BJ (cell line): ENCODE measurements around the gene EGFR. TPM values are rescaled to one million over a fixed set of nuclear protein-coding genes. Genes with fewer than 3 reads are reported as not detected.

ENCODE experiments used
- CTCF ChIA-PET: fragments of 350-600 bp; formaldehyde crosslinking; extraction: SDS; loops from one replicate; lab custom pipeline; 2021; ENCODE audit warnings: antibody characterized with exemption, inconsistent platforms; lab: Yijun Ruan, JAX
- POLR2A ChIA-PET: fragments of 300-600 bp; sonication (Branson Sonifier 250); formaldehyde crosslinking; extraction: SDS; loops from one replicate; lab custom pipeline; 2021; ENCODE audit warnings: antibody characterized with exemption; lab: Charles Lee
- DNase-seq: peaks from one replicate; pipeline ENCODE4 v3.0.0-alpha.2; 2011; ENCODE audit warnings: low read depth
- H3K27me3 ChIP-seq: 2 replicates; pipeline ENCODE4 v1.6.0; 2011; ENCODE audit warnings: low read length; ENCODE audit not compliant: control insufficient read depth, insufficient read depth
- H3K36me3 ChIP-seq: 2 replicates; pipeline ENCODE4 v1.5.1; 2011; ENCODE audit warnings: low read length; ENCODE audit not compliant: control insufficient read depth, insufficient read depth
- H3K4me3 ChIP-seq: 2 replicates; pipeline ENCODE4 v1.5.1; 2011; ENCODE audit warnings: low read depth, mild to moderate bottlenecking, control low read depth, low read length
- polyA plus RNA-seq: library from polyadenylated mRNA; depleted of rRNA; stranded (reverse); fragments of >200 nt; gene quantifications from 2 replicates; pipeline ENCODE4 v1.2.3, GENCODE V29; 2011
- TF ChIP-seq, protein P1 (sequence below): IDR thresholded peaks from 2 replicates; pipeline ENCODE4 v1.5.1; 2011; ENCODE audit warnings: low read depth, mild to moderate bottlenecking, control low read depth, inconsistent platforms, low read length, moderate library complexity; ENCODE audit not compliant: insufficient read depth

The EGFR gene
- polyA plus RNA-seq, 1 experiment, result 34.0 TPM

GRCh38 chr7:55177589-55178261, 158.9 kb downstream of the EGFR start:
- H3K36me3 ChIP-seq, result peaks cover 33% of the 10 kb centered on the region
- ChIA-PET CTCF (interaction anchor here (0.9 to 3.6 kb wide), 4 partner anchors 9 to 404 kb away, joined by 3 to 14 read pairs (median 3); no protein-coding TSS in a partner anchor), POLR2A (no interaction called here)
- DNase-seq, result no peak
- H3K27me3 ChIP-seq, result no peaks in the 10 kb centered on the region
- TF ChIP-seq, protein P1, sequence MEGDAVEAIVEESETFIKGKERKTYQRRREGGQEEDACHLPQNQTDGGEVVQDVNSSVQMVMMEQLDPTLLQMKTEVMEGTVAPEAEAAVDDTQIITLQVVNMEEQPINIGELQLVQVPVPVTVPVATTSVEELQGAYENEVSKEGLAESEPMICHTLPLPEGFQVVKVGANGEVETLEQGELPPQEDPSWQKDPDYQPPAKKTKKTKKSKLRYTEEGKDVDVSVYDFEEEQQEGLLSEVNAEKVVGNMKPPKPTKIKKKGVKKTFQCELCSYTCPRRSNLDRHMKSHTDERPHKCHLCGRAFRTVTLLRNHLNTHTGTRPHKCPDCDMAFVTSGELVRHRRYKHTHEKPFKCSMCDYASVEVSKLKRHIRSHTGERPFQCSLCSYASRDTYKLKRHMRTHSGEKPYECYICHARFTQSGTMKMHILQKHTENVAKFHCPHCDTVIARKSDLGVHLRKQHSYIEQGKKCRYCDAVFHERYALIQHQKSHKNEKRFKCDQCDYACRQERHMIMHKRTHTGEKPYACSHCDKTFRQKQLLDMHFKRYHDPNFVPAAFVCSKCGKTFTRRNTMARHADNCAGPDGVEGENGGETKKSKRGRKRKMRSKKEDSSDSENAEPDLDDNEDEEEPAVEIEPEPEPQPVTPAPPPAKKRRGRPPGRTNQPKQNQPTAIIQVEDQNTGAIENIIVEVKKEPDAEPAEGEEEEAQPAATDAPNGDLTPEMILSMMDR, result no peak
- no peak overlapping the region for H3K4me3 ChIP-seq

DNA sequence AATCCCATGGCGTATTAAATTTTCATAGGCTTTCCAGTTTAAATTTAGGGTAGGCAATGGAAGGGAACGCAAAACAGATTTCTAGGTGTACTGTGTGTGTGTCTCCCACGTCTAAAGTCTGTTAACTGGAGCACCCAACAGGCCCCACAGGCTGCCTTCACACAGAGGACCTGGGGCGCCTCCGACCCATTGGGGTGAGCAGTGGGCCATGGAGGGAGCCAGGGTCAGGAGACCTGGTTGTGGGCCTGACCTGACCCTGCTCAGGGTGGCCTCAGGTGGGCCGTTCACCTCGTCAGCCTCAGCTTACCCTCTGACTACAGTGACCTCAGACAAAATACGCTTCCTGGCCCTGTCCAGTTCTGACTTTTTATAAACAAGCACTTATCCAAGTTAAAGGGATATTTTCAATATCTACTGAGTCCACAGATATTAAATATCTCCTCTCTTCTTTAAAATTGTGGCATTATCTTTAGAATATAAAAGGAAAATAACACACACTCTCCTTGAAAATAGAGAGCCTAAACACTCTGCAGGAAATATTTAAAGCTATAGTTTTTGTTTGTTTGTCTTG, 159.6 kb downstream of the EGFR start:
- no peak overlapping the region for H3K4me3 ChIP-seq
- CTCF ChIA-PET, result interaction anchor here (0.9 to 3.6 kb wide), 4 partner anchors 8 to 405 kb away, joined by 3 to 14 read pairs (median 3); no protein-coding TSS in a partner anchor
- H3K36me3 ChIP-seq, result peaks cover 27% of the 10 kb centered on the region
- no peaks in the 10 kb centered on the region for H3K27me3 ChIP-seq
- no peak for DNase-seq
- POLR2A ChIA-PET, result no interaction called here
- TF ChIP-seq, protein P1, result no peak

GRCh38 chr7:55178863-55179773, 160.3 kb downstream of the EGFR start:
- CTCF ChIA-PET, result interaction anchor here (1.0 kb wide), 1 partner anchor 405 kb away, joined by 3 read pairs; no protein-coding TSS in a partner anchor

DNA sequence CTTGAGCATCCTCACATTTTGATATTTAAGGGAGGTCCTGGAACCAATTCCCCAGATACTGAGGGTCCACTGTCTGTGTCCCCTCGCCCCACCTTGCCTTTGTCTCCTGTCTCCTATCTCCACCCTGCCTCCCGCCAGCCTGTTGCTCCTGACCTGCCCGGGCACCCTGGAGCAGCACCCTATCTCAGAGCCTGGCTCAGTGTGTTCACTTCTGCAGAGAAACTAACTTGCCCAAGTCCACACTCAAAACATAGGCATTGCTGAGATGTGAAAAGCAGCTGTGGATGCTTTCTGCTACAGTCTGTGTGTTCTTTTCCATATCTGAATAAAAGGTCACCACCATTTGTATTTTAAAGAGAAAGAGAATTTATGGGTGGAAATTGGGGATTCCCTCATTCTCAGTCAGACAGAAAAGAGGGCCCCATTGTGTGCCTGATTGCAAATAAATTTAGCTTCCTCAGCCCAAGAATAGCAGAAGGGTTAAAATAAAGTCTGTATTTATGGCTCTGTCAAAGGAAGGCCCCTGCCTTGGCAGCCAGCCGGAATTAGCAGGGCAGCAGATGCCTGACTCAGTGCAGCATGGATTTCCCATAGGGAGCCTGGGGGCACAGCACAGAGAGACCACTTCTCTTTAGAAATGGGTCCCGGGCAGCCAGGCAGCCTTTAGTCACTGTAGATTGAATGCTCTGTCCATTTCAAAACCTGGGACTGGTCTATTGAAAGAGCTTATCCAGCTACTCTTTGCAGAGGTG, 161.3 kb downstream of the EGFR start:
- TF ChIP-seq, protein P1, result no peak
- no peak for DNase-seq
- ChIA-PET POLR2A (no interaction called here), CTCF (no interaction called here)
- Histone ChIP-seq H3K27me3 (no peaks in the 10 kb centered on the region), H3K4me3 (no peak overlapping the region), H3K36me3 (peaks cover 19% of the 10 kb centered on the region)

More at GRCh38 chr7:55178863-55179773, 160.3 kb downstream of the EGFR start:
- TF ChIP-seq, protein P1, result no peak
- H3K36me3 ChIP-seq, result peaks cover 22% of the 10 kb centered on the region
- no peaks in the 10 kb centered on the region for H3K27me3 ChIP-seq
- POLR2A ChIA-PET, result no interaction called here
- no peak overlapping the region for H3K4me3 ChIP-seq
- no peak for DNase-seq
